Fibroblast of upper back skin (primary cell): ENCODE data around the gene CCDC12.
A peak's percentile ranks its signal among the peaks of the same experiment; 100 is the strongest.
"Not testable (repeated sequence)": the region's sequence is repeated elsewhere in the genome, so short reads cannot be mapped to it uniquely, and the experiment has no call there.

Experiments used
- DNase-seq: peaks from one replicate; pipeline ENCODE4 v3.0.0-alpha.2; 2013

CCDC12 gene

DNA sequence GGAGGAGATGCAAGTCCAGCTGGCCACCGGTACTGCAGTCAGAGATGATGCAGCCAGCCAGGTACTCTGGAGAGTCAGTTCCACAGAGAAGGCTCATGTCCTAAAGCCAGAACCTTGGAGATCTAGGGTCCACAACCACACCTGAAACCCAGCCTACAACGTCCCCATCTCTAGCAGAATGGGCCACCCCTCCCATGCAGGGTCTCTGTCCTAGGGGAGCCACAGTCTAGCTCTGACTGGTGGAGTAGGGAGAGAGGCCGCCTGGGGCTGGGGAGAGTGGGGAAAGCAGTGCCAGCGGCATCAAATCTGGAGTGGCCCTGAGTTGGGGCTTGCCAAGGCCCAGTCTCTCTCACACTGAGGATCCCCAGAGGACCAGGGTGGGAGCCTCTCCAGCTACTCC lies 55.5 kb downstream of the CCDC12 start:
- DNase-seq, result no peak

DNA sequence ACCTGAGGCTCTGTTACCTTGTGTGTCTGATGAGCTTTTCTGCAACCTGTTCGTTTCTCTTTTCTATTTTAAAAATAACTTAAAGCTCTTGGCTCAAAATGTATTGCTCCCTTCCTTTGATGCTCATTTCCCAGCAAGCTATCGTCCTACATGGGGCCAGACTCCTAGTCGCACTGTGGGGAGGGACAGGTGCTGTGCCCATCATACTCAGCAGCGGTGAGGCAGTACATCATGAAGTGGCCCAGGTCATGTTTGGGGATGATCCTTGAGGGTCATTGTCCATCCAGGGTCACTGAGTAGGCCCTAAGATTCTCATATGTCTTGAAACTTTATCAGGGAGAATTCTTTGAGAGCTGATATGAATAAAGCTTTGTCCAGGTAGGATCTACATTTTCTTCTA lies 57.9 kb downstream of the CCDC12 start:
- DNase-seq, result no peak

DNA sequence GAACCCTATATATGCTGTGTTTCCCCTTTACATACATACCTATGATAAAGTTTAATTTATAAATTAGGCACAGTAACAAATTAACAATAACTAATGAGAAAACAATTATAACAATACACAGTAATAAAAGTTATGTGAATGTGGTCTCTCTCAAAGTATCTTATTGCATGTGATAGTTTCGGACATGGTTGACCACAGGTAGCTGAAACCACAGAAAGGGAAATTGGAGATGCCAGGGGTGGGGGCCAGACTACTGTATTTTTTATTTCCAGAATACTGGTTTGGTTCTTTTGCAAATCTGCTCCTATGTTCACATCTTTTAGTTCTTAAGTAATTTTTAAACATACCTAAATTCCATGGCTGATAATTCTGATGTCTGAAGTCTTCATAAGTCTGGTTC lies 58.3 kb downstream of the CCDC12 start:
- no peak for DNase-seq

DNA sequence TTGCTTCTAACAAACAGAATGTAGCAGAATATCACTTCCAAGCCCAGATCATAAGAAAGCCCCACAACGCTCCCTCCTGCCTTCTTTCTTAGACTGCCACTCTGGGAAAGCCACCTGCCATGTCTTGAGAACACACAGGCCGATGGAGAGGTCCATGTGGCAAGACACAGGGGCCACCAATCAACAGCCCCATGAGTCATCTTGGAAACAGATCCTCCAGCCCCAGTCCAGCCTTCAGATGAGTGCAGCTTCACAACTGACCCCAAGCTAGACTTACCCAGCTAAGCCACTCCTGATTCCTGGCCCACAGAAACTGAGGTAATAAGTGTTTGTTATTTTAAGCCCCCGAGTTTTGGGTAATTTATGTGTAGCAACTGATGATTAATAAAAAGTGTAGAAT lies 59.3 kb downstream of the CCDC12 start:
- DNase-seq, result no peak

DNA sequence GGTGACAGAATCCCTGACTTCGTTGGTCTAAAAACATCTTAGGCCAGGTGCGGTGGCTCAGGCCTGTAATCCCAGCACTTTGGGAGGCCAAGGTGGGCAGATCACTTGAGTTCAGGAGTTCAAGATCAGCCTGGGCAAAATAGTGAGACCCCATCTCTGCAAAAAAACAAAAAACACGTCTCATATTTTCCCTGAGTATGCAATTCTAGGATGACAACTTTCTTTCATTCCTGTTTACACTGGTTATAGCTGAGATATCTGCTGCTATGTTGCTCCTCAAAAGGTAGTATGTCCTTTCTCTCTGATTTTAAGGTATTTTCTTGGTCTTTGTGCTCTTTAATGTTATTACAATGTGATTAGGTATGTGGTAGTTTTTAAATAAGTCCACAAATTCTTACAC lies 59.7 kb downstream of the CCDC12 start:
- DNase-seq, result no peak

DNA sequence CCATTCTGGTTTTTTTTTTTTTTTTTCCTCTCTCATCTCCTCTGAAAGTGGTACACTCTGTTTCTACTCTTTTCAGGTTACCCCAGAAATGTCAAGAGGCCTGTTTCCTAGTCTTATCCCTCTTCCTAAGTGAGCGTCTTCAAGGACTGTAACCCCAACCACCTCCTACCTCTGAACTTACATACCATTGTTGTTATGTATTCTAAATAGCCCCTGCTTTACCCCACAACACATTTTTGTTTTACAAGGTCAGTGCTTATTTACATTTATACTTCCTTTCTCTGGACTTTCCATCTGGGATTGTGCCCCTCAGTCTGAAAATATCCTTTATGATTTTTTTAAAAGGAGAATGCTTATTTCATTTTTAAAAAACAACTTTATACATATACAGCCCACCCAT lies 60.3 kb downstream of the CCDC12 start:
- no peak for DNase-seq

DNA sequence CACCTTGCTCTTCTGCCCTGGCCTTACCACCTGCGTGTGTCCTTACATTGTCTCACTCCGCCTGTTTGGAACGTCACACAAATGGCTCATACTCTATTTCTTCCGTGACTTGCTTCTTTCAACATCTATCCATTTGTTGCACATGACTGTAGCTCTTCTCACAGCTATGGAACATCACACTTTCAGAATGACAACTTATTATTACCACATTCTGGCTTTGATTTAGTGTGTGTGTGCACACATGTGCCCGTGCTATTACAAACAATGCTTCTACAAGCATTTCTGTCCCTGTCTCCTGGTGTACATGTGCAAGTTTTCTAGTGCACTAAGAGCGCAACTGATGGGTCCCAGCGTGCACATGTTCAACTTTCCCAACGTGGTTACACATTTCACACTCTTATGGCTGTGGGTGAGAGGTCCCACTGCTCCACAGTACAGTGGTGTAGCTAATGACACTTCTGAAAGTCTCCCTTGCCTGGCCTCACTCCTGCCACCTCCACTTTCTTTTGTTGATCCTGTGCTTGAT lies 61.2 kb downstream of the CCDC12 start:
- no peak for DNase-seq

DNA sequence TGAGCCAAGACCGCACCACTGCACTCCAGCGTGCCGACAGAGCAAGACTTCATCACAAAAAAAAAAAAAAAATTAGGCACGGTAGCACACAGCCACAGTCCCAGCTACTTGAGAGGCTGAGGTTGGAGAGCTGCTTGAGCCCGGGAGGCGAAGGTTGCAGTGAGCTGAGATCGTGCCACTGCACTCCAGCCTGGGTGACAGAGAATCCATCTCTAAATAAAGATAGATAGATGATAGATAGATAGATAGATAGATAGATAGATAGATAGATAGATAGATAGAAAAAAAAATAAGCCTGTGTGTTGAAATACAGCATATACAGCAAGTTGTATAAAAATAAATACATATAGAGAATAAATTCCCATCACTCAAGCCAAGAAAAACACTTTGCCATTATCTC lies 61.7 kb downstream of the CCDC12 start:
- no peak for DNase-seq

DNA sequence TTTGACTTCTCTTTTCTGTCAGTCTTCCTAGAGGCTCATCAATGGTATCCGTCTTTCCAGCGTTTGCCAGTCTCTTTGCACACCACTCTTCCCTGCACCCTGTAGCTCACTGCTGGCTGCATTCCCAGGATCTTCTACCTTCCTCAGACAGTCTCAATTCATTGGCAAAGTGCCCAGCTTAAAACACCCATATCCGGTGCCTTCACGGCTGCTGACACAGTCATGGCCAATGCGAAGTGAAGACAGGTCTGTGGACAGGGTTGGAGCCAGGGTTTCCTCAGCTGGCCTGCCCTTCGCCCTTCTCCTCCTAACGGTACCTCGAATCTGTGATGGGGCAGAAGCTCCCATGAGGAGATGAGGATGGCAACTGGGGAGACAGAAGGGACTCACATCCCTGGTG lies 62.9 kb downstream of the CCDC12 start:
- peak; percentile 87 for DNase-seq

DNA sequence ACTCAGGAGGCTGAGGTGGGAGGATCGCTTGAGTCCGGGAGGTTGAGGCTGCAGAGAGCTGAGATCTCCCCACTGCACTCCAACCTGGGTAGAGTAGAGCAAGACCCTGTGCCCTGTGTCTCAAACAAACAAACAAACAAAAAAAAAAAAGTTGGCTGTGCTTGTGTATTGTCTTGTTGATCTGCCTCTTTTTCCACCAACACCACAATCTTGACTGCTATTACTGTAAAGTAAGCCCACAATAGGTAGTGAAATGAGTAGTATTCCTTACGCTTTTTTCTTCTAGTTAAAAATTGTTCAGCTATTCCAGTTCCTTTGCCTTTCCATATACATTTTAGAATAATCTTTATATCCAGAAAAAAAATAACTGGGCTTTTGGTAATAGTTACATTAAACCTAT lies 63.6 kb downstream of the CCDC12 start:
- no peak for DNase-seq

DNA sequence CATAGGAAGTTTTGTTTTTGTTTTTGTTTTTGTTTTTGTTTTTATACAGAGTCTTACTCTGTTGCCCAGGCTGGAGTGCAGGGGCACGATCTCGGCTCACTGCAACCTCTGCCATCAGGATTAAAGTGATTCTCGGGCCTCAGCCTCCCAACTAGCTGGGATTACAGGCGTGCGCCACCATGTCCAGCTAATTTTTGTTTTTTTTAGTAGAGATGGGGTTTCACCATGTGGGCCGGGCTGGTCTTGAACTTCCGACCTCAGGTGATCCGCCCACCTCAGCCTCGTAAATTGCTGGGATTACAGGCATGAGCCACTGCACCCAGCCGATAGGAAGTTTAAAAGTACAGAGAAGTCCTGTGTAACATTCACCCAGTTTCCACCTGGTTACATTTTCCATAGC lies 65.6 kb downstream of the CCDC12 start:
- not testable (repeated sequence) for DNase-seq

DNA sequence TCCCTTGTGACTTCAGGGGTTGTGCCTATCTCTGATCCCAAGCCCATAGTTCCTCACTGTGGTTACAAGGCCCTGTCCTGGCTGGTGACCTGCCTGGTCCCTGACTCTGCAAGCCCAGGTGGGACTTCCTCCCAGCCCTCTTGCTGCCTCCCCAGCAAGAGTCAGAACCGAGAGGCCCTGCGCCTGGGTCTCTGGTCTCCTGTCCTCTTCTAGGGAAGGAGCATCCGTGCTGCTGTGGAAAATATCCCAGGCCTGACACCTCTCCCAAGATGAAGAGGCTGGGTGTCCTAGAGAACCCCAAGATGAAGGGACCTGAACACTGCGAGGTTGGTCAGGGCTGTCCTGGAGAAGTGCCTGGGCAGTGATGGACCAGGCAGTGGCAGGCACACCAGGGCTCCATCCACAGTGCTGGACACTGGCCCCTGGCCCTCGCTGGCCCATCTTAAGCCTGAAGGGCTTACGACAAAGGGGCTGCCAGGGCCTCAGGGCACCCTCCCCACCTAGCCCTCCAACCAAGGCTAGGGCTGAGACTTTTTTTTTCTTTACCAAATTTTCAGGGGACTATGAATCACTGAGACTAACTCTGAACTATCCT lies 66.3 kb downstream of the CCDC12 start:
- no peak for DNase-seq

DNA sequence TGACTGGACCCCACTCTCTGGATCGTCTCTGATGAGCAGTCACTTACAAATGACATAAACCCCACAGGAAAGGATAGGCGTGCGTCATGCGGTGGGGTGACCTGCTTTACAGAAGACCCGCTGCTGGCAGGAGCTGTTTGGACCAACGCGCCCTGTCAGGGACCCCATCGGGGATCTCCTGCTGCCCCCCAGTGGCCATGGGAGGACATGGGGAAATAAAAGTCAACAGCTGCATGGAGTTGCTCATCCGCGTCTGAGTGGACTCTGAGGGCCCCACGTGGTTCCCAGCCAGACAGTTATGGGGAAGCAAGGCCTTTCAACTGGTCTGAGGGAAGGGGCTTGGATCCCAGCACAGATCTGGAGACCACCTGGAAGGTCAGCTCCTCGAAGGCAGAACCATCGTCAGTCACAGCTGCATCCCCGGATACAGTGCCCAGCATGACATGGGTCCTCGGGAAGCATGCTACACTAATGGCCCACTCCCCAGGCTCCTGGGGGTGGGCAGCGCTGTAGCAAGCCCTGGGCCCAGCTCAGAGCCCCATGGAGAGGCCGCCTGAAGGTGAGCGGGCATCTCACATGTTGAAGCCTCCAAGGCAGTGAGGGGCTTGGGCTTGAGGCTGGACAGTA lies 66.9 kb downstream of the CCDC12 start:
- DNase-seq, result peak; percentile 87

DNA sequence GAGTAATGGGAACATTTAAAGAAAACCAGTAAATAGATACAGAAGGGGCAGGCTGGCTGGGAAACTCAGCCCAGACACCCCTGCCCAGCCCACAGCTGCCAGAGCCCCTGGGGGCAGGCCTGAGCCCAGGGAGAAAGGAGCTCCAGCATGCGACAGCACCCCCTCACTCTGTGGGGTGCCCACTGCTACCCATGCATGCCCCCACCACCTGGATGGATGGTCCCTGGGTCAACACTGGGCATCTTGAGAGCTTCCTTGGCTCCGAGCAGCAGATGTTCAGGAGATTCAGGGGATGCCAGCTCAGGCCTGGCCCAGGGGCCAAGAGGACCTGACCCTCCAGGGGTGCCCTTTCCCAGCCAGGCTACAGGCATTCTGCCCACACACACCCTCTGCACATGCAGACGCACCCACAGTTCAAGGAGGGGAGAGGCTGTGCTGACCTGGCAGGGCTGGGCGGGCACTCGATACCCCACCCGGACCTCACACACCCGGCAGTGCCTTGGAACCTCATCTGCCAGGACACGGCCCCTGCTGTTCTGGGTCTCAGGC lies 67.5 kb downstream of the CCDC12 start:
- no peak for DNase-seq

DNA sequence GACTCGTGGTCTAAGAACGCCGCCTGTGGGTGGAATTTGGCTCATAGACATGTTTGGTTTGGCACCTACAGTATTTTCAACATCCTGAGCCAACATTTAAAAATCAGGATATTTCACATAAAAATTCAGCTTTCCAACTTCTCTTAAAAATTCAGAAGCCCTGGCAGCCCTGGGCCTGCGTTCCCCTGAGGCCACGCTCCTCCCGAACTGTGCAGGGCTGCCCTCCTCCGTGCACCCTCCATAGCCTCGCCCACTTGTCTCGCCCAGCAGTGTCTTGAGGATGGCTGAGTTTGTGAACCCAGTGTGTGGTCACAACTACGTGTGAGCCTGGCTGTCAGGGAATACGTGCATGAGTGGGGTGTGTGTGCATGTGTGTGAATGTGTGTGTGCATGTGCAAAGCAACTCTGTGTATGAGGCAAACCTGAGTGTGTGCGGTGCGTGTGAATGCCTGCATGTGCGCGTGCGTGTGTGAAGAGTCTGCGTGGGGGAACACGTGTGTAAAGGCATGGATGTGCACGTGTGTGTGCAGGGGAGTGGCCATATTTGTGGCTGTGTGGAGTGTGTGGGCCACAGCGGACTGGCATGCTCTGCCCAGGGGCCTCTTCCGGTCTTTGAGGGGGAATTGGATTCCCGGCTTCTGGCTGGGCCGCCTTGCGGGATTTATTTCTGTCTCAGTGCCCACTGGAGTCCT lies 68.1 kb downstream of the CCDC12 start:
- peak; percentile 55 for DNase-seq

DNA sequence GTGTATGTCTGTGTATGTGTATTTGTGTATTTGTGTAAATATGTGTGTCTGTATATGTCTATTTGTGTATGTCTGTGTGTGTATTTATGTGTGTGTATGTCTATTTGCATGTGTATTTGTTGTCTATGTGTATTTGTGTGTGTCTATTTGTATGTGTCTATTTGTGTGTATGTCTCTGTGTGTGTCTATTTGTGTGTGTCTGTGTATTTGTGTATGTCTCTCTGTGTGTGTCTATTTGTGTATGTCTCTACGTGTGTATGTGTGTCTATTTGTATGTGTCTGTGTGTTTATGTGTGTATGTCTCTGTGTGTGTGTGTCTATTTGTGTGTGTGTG lies 68.6 kb downstream of the CCDC12 start:
- no peak for DNase-seq

DNA sequence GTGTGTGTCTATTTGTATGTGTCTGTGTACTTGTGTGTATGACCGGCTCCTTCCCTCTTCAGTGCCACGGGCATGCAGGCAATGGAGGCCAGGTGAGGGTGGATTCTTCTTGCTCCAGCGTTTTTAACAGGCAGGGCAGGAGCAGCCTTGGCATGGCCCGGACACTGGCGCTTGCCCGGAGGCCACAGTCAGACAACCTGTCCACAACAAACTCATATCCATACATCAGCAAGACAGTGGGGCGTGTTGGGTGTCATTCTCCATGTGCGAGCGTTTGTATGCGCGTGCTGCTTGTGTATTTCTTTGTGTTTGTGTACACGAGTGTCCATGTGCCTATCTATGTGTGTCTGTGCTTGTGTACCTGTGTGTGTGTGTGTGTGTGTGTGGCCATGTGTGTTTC lies 69.3 kb downstream of the CCDC12 start:
- DNase-seq, result no peak

DNA sequence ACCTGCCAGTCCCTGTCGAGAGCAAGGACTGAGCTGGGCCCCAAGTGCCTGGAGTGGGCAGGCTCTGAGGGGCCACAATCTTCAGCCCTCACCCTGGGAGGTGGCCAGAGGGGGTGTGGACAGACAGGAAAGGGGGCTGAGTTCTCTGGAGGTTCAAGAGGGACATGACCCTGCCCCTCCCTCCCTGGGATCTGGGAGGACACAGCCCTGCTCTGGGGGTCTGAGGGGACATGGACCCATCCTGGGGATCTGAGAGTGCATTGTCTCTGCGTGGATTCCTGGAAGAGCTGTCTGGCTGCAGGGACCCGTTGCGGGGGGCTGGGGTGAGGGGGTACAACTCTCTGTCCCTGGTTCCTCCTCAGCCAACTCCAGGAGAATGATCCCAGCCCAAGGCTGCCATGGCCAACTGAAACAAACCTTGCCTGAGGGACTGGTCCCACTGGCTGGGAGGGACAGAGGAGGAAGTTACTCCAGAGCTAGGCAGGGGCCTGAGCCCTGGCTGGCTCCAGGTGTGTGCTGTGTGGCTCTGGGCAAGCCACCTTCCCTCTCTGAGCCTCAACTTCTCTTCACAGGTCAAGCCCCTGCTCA lies 70.0 kb downstream of the CCDC12 start:
- DNase-seq, result no peak

DNA sequence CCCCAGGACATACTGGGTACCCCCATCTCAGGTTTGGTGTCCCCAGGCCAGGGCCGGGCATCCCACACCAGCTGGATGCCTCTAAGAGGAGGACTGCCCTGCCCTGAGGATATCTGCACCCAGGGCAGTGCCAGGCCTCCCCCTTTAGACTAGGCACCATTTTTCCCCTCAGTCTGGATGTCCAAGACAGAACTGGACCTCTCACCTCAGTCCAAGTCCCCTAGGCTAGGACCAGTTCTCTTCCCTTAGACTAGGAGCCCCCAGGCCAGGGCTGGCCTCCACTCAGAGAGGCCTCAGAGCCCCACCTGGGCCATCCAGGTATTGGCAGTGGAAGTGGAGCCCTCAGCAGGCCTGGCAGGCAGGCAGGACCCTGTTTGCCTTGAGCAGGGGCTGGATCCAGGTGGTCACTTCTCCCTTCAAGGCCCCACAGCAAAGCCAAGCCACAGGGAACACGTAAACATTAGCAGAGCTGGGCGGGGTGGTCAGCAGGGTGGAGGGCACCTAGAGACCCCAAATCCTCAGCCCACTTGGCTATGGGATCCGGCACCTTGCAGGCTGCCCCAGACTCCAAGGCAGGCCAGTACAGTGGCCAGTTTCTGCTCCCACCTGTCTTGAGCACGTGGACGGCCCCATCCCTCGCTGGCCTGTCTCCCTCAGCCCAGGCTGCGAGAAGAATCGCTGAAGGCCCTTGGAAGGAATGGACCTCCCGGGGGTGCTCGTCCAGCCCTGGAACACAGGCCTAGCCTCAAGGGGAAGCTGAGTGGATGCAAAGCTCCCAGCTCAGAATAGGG lies 70.7 kb downstream of the CCDC12 start:
- DNase-seq, result no peak

DNA sequence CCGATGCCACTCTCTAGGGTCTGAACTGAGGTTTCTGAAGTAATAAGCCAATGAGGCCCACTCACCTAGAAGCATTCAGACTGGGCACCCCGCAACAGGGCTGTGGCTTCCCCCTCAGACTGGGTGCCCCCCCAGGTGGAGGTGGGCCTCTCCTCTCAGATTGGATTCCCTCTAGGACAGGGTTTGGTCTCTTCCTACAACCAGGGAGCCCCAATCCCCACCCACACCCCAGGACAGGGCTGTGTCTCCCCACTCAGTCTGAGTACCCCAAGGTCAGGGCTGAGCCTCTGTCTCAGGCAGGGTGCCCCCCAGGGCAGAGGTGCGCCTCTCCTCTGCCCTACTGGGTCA lies 71.4 kb downstream of the CCDC12 start:
- DNase-seq, result no peak

DNA sequence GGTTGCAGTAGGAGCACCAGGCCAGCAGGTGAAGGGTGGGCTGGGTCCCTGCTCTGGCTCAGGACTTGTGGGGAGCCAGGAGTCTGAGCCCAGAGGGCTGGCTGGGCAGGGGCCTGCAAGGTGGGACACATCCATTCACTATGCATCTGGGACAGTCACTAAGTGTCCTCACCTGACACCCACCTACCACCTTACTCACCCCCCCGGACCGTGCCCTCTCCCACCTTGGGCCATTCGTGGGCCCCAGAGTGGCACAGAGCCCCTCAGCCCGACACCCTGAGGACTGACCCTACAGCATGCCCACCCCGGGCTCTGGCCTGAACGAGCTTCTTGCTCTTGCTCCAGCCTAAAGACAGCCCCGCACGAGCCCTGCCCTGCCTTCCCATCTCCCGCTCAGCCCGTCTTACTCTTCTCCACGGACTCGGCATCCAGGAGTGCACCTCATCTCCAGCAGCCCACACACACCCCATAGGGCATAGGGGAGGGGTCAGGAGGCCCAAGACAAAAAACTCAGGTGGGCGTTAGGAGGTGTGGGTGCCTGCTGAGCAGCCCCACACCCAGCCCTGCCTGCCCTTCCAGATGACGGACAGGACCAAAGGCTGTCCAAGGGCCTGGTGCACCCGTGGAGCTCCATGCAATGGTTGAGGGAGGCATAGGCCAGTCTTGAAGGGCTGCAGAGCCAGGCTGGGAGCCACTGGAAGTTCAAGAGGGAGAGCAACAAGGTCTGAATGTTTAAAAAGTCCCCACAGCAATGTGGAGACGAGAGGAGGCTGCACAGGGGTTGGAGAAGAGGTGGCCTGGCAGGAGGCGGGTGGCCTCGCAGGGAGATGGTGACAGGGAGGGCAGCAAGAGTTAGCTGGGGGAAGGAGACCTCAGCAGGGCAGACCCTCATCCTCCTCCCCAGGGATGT lies 72.0 kb downstream of the CCDC12 start:
- no peak for DNase-seq
